AG04450 (cell line): ENCODE results near the gene KCNN3. TPM values are rescaled to one million over a fixed set of nuclear protein-coding genes. Genes with fewer than 3 reads are reported as not detected.

Experiments
- CTCF ChIA-PET: fragments of 300-600, 350-600 bp; formaldehyde crosslinking; extraction: SDS; loops from one replicate; lab custom pipeline; 2022; ENCODE audit warnings: antibody characterized with exemption, inconsistent platforms; lab: Charles Lee
- POLR2A ChIA-PET: fragments of 350-600 bp; formaldehyde crosslinking; extraction: SDS; loops from one replicate; lab custom pipeline; 2021; ENCODE audit warnings: antibody characterized with exemption, inconsistent platforms; lab: Yijun Ruan, JAX
- DNase-seq: peaks from one replicate; pipeline ENCODE4 v3.0.0-alpha.2; 2011; ENCODE audit warnings: low read depth, low spot score
- H3K27ac ChIP-seq: one replicate; pipeline ENCODE4 v1.5.1; 2012; ENCODE audit warnings: low read depth, low read length, control low read depth
- H3K27me3 ChIP-seq: one replicate; pipeline ENCODE4 v1.6.0; 2012; ENCODE audit warnings: low read length; ENCODE audit not compliant: control insufficient read depth, insufficient read depth
- H3K4me3 ChIP-seq: 2 replicates; pipeline ENCODE4 v1.5.1; 2011; ENCODE audit warnings: mild to moderate bottlenecking, low read depth, low read length, control low read depth
- H3K9me3 ChIP-seq: 2 replicates; pipeline ENCODE4 v1.5.1; 2012; ENCODE audit warnings: low read length; ENCODE audit not compliant: control insufficient read depth, insufficient read depth
- polyA plus RNA-seq: library from polyadenylated mRNA; depleted of rRNA; stranded (reverse); fragments of >200 nt; gene quantifications from 2 replicates; pipeline ENCODE4 v1.2.3, GENCODE V29; 2011
- TF ChIP-seq, protein P1 (sequence below): IDR thresholded peaks from 2 replicates; pipeline ENCODE4 v1.5.1; 2011; ENCODE audit warnings: low read depth, low read length, control low read depth, inconsistent platforms

Gene KCNN3
- polyA plus RNA-seq, 1 experiment, result 0.09 TPM

DNA sequence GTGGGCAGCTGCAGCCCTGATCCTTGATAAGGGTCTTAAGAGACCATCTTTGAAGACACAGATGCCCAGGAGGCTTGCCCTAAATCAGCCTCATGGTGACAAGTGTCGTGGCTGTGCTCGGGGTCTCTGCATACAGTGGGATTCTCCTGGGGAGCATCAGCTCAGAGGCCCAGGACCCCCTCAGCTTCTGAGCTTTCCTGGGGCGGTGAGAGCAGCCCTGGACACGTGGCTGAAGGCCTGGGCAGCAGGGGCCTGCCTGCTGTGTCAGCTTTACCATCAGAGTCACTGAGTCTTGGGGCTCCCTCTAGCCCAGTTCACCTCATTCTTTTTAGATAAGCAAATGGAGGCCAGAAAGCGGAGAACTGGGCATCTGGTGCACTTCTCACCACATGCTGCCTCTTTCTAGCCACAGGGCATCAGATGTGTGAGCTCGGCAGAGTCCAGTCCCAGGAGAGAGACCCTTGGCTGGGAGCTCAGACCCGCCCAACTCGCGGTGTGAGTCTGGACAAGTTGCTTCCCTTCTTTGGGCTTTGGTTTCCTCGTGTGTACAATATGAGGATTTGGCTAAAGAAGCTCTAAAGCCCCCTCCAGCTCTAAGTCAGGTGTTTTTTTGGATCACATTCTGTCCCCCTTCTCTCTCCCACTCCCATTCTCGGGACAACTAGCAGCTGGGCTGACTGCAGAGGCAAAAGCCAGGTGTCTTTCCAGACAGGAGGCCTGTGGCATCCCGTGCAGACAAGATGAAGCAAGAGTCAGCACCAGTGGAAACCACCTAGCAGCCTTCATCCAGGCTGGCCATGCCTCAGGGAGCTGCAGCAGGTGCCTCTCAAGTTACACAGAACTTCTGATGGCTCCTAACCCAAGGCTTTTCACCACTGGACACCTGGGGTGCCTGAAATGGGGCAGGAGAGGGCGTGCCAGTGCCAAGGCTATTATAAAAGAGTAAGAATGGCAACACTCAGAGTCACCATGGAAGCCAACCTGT is 119.1 kb downstream of the KCNN3 start:
- TF ChIP-seq, protein P1, sequence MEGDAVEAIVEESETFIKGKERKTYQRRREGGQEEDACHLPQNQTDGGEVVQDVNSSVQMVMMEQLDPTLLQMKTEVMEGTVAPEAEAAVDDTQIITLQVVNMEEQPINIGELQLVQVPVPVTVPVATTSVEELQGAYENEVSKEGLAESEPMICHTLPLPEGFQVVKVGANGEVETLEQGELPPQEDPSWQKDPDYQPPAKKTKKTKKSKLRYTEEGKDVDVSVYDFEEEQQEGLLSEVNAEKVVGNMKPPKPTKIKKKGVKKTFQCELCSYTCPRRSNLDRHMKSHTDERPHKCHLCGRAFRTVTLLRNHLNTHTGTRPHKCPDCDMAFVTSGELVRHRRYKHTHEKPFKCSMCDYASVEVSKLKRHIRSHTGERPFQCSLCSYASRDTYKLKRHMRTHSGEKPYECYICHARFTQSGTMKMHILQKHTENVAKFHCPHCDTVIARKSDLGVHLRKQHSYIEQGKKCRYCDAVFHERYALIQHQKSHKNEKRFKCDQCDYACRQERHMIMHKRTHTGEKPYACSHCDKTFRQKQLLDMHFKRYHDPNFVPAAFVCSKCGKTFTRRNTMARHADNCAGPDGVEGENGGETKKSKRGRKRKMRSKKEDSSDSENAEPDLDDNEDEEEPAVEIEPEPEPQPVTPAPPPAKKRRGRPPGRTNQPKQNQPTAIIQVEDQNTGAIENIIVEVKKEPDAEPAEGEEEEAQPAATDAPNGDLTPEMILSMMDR, result no peak
- ChIA-PET CTCF (interaction anchor here (1.5 kb wide), 1 partner anchor 191 kb away, joined by 3 read pairs; no protein-coding TSS in a partner anchor), POLR2A (no interaction called here)
- Histone ChIP-seq H3K27ac (no peak overlapping the region), H3K27me3 (peaks cover 62% of the 10 kb centered on the region), H3K4me3 (no peak overlapping the region), H3K9me3 (no peaks in the 10 kb centered on the region)
- DNase-seq, result no peak

GRCh38 chr1:154749078-154749760 is 120.9 kb downstream of the KCNN3 start:
- peaks cover 77% of the 10 kb centered on the region for H3K27me3 ChIP-seq
- TF ChIP-seq, protein P1, result peak; percentile 38; the same call in 1 of the 2 replicates
- no peak for DNase-seq
- ChIA-PET POLR2A (no interaction called here), CTCF (interaction anchor here (0.6 to 0.8 kb wide), 2 partner anchors 123 to 264 kb away, joined by 3 read pairs; no protein-coding TSS in a partner anchor)
- no peak overlapping the region for H3K4me3 ChIP-seq
- no peaks in the 10 kb centered on the region for H3K9me3 ChIP-seq
- no peak overlapping the region for H3K27ac ChIP-seq

- Histone ChIP-seq H3K4me3 (no peak overlapping the region), H3K27ac (no peak overlapping the region), H3K27me3 (peaks cover 82% of the 10 kb centered on the region), H3K9me3 (no peaks in the 10 kb centered on the region)
- ChIA-PET POLR2A (no interaction called here), CTCF (interaction anchor here (0.8 to 1.0 kb wide), 2 partner anchors 124 to 188 kb away, joined by 3 read pairs; no protein-coding TSS in a partner anchor)
- TF ChIP-seq, protein P1, result no peak
- no peak for DNase-seq
These were observed 121.7 kb downstream of the KCNN3 start for GRCh38 chr1:154748405-154748775.

DNA sequence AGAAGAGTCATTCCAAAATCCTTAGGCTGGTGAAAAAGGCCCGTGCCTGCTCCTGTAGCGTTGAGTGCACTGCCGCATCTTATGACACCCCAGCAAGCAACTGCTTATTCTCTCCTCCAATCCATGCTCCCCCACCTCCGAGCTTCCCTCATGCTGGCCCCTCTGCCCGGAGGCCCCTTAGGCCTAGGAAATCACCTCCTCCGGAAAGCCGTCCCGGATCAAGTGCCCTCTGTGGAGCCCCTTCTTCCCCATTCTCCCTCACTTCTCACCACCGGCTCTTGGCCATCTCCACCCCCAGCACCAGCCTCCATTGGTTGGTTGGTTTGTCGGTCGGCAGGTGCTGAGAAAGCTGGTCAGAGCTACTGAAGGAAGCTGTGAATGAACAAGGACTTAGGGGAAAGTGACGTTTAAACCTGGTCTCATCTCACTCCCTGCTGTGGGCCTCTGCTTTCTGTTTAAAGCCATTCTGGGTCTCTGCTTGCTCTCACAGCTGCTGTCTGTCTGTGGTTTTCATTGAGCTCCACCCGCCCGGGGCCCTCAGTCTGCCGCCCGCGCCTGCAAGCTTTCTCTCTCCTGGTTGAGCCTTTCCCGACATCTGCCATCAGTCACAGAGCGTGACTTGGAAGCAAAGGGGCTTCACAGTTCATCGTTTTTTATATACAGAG is 122.2 kb downstream of the KCNN3 start:
- ChIA-PET POLR2A (no interaction called here), CTCF (interaction anchor here (0.8 to 1.0 kb wide), 2 partner anchors 124 to 188 kb away, joined by 3 read pairs; no protein-coding TSS in a partner anchor)
- H3K9me3 ChIP-seq, result no peaks in the 10 kb centered on the region
- no peak overlapping the region for H3K4me3 ChIP-seq
- no peak overlapping the region for H3K27ac ChIP-seq
- no peak for DNase-seq
- TF ChIP-seq, protein P1, result no peak
- peaks cover 83% of the 10 kb centered on the region for H3K27me3 ChIP-seq
